ENCODE data around the gene PLCB4.
A peak's percentile ranks its signal among the peaks of the same experiment; 100 is the strongest.

The PLCB4 gene

DNA sequence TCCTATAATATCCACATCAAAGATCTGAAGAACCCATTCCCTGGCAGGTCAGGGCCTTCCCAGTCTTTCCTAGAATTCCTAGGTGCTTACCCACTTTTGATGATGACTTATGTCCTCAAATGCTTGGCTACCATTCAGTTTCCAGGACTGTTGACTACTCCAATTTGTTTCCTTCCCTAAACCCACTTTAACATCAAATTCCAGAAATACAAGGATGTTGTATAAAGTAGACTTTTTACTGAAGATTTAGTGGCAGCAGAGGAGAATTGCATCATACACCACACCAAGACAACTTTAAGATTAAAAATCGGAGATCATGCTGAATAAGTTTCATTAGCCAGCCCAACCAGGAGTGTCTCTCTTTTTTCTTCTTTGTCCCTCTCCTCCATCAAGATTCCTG is 242.2 kb downstream of the PLCB4 start:
- H3K27me3 ChIP-seq (ENCODE audit: control insufficient read depth, insufficient read depth, low read length): no peaks in the 10 kb centered on the region
- peaks cover 5% of the 10 kb centered on the region; the same call in 1 of the 2 replicates for H3K9me3 ChIP-seq (ENCODE audit: control insufficient read depth, insufficient read depth, low read depth, low read length)
- H3K36me3 ChIP-seq (ENCODE audit: control insufficient read depth, insufficient read depth, low read length): no peaks in the 10 kb centered on the region
- no peak overlapping the region for H3K4me3 ChIP-seq (ENCODE audit: low read depth, low read length)
- H3K4me1 ChIP-seq (ENCODE audit: control insufficient read depth, insufficient read depth, low read length): peaks cover 13% of the 10 kb centered on the region
- no peak overlapping the region for H3K9ac ChIP-seq (ENCODE audit: low read length)
- H3K27ac ChIP-seq (ENCODE audit: low read depth, low read length): 0 out of 2 replicates have a peak overlapping the region, but pooled peaks have one; percentile 38

DNA sequence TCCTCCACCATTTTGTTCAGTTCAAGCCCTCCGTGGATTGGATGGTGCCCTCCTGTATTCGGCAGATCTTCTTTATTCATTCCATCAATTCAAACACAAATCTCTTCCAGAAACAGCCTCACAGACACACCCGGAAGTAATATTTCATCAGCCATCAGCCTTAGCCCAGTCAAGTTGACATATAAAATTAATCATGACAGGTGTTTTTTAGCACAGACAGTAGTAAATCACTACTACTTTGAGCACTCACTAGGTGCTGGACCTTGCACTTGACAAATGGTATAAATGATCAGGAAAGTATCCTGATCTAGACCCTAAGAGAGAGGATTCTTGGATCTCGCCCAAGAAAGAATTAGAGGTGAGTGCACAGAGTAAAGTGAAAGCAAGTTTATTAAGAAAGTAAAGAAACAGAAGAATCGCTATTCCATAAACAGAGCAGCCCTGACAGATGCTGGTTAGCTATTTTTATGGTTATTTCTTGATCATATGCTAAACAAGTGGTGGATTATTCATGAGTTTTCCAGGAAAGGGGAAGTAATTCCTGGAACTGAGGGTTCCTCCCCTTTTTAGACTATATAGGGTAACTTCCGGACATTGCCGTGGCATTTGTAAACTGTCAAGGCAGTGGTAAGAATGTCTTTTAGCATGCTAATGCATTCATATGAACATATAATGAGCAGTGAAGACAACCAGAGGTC is 250.9 kb downstream of the PLCB4 start:
- Histone ChIP-seq H3K27ac (ENCODE audit: low read depth, low read length) (no peak overlapping the region), H3K27me3 (ENCODE audit: control insufficient read depth, insufficient read depth, low read length) (no peaks in the 10 kb centered on the region), H3K36me3 (ENCODE audit: control insufficient read depth, insufficient read depth, low read length) (no peaks in the 10 kb centered on the region), H3K9ac (ENCODE audit: low read length) (no peak overlapping the region), H3K9me3 (ENCODE audit: control insufficient read depth, insufficient read depth, low read depth, low read length) (no peaks in the 10 kb centered on the region), H3K4me1 (ENCODE audit: control insufficient read depth, insufficient read depth, low read length) (no peaks in the 10 kb centered on the region), H3K4me3 (ENCODE audit: low read depth, low read length) (no peak overlapping the region)

DNA sequence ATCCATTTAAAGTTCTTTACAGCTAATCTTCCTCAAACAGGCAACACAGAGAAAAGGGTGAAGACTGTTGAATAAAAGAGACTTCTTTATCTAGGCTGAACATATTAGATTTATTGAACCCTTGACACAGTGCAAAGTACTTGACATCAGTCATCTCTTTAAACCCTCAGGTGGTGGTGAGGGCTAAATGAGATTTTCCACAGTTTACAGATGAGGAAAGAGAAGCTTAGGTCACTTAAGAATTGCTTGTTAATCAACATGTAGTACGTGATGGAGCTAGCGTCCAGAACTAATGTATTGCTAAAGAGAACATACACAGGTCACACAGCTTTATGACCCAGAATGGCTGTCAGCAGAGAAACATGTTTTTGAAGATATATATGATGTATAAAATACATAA is 252.1 kb downstream of the PLCB4 start:
- no peak overlapping the region for H3K9ac ChIP-seq (ENCODE audit: low read length)
- no peaks in the 10 kb centered on the region for H3K36me3 ChIP-seq (ENCODE audit: control insufficient read depth, insufficient read depth, low read length)
- no peaks in the 10 kb centered on the region for H3K27me3 ChIP-seq (ENCODE audit: control insufficient read depth, insufficient read depth, low read length)
- no peaks in the 10 kb centered on the region for H3K4me1 ChIP-seq (ENCODE audit: control insufficient read depth, insufficient read depth, low read length)
- no peak overlapping the region for H3K27ac ChIP-seq (ENCODE audit: low read depth, low read length)
- H3K9me3 ChIP-seq (ENCODE audit: control insufficient read depth, insufficient read depth, low read depth, low read length): no peaks in the 10 kb centered on the region
- H3K4me3 ChIP-seq (ENCODE audit: low read depth, low read length): no peak overlapping the region

DNA sequence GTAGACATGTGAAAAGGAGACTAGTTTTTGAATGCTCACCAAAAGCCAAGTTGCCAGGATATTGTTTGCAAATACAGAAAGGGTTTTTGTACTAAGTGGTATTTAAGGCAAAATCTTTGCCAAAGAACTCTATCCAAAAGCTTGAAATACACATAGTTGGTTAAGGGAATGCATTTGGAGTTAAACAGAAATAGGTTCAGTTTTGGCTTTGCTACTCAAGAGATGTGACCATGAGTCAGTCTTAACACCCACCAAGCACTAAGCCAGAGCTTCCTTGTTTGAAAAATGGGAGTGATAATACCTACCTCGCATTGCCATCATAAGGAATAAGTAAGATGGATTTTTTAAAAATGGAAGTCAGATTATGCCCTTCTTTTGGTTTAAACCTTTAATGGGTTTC is 253.8 kb downstream of the PLCB4 start:
- no peak overlapping the region for H3K27ac ChIP-seq (ENCODE audit: low read depth, low read length)
- no peaks in the 10 kb centered on the region for H3K27me3 ChIP-seq (ENCODE audit: control insufficient read depth, insufficient read depth, low read length)
- H3K4me1 ChIP-seq (ENCODE audit: control insufficient read depth, insufficient read depth, low read length): no peaks in the 10 kb centered on the region
- no peaks in the 10 kb centered on the region for H3K36me3 ChIP-seq (ENCODE audit: control insufficient read depth, insufficient read depth, low read length)
- no peak overlapping the region for H3K9ac ChIP-seq (ENCODE audit: low read length)
- H3K4me3 ChIP-seq (ENCODE audit: low read depth, low read length): no peak overlapping the region
- no peaks in the 10 kb centered on the region for H3K9me3 ChIP-seq (ENCODE audit: control insufficient read depth, insufficient read depth, low read depth, low read length)

DNA sequence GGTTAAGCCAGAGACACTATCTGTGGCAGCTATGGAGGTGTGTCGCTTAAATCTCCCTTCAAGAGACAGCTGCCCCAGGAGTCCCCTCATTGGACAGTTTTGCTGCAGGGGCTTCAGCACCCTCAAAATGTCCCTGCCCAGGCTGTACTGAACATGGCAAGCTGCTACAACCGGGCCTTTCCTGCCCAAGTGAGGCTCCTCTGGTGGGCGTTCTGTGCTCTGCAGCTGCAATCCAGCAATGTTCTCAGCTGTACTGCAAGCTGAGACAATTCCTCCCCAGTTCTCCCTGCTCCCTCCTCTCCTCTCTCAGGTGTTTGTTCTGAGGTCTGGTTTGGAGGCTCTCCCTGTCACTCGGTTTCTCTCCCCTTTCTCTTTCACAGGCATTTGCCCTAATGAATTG is 254.7 kb downstream of the PLCB4 start:
- H3K36me3 ChIP-seq (ENCODE audit: control insufficient read depth, insufficient read depth, low read length): no peaks in the 10 kb centered on the region
- H3K27me3 ChIP-seq (ENCODE audit: control insufficient read depth, insufficient read depth, low read length): no peaks in the 10 kb centered on the region
- H3K9ac ChIP-seq (ENCODE audit: low read length): no peak overlapping the region
- no peak overlapping the region for H3K27ac ChIP-seq (ENCODE audit: low read depth, low read length)
- H3K9me3 ChIP-seq (ENCODE audit: control insufficient read depth, insufficient read depth, low read depth, low read length): no peaks in the 10 kb centered on the region
- no peaks in the 10 kb centered on the region; the same call in 1 of the 2 replicates for H3K4me1 ChIP-seq (ENCODE audit: control insufficient read depth, insufficient read depth, low read length)
- no peak overlapping the region for H3K4me3 ChIP-seq (ENCODE audit: low read depth, low read length)

DNA sequence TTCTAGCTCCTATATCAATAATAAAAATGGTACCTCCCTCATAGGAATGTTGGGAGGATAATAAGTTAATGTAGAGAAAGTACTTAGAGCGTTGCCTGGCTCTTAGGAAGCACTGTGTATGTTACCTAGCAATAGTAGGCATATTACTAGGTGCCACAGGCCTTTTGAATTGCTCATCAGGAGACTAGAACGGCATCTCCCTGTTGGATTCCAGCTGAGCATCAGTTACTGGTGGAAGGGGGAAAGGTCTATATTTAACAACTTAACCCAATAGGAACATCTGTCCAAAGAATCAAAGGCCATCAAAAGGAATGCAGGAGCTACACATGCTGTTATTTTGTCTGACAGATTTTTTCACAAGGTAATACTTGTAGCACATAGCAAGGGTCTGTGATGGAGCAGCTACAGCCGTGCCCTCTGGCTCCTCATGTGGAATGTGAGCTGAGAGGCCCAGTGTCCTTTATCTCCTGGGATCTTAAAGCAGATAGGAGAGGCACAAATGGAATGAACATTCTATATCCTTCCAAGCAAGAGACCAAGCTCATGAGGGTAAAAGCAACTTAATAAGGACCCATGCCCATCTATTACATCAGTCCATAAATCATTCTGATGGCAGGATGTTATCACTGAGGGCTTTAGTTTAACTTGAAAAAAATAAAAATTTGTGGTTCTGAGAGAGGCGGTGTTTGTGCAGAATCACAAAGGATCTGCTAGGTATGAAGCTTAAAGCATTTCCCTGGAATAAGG is 260.6 kb downstream of the PLCB4 start:
- H3K9ac ChIP-seq (ENCODE audit: low read length): no peak overlapping the region
- no peaks in the 10 kb centered on the region for H3K27me3 ChIP-seq (ENCODE audit: control insufficient read depth, insufficient read depth, low read length)
- no peaks in the 10 kb centered on the region for H3K9me3 ChIP-seq (ENCODE audit: control insufficient read depth, insufficient read depth, low read depth, low read length)
- H3K4me3 ChIP-seq (ENCODE audit: low read depth, low read length): no peak overlapping the region
- peaks cover 31% of the 10 kb centered on the region for H3K4me1 ChIP-seq (ENCODE audit: control insufficient read depth, insufficient read depth, low read length)
- H3K36me3 ChIP-seq (ENCODE audit: control insufficient read depth, insufficient read depth, low read length): no peaks in the 10 kb centered on the region
- no peak overlapping the region for H3K27ac ChIP-seq (ENCODE audit: low read depth, low read length)

DNA sequence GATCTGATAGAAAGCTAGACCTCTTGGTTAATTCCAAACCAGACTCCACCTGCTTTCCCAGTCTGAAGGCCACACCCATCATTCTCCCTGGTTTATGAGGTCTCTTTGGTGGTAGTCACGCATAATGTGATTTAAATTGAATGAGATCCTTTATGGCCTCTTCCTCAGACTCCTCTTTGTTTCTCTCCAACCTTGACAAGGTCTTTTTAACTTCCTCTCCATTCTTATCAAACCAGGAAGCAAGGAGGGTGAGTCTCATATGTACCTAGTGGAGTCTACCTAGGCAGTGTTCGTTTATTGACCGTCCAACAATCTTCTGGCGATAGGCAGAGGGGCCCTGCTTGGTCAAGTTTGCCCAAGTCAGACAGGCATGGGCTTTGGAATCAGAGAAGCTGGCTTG is 261.3 kb downstream of the PLCB4 start:
- Histone ChIP-seq H3K9me3 (ENCODE audit: control insufficient read depth, insufficient read depth, low read depth, low read length) (no peaks in the 10 kb centered on the region), H3K27ac (ENCODE audit: low read depth, low read length) (no peak overlapping the region), H3K4me3 (ENCODE audit: low read depth, low read length) (no peak overlapping the region)

DNA sequence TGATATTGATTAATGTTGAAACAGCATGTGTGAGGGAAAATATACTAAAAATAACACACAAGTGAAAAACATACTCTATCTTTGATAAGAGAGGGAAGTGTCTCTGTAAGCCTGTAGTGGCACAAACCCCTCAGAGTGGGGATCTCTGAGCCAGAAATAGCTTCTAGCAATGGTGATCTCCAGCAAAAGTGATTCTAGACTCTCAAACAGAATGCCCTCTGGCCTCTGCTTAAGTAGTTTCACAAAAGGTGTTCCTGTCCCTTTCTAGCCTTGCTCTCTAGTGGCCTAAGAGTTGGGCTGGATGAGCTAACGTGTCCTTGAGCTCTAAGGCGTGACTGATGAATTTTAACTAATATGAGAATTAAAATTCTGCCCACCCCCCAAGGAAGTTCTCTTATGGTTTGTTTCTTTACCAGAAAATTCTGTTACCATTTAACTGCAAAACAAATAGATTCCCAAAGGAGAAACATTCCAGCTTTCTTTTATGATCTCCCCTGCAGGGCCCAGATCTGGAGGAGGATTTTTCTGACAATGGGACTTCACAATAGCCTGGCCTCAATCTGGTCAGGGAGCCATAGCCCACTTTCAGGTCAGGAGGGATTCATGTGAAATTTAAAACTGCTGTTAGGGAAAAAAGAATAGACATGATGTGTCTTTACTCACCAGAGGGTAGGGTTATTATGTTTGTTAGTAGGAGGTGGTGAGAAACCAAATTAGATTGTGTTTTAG is 263.0 kb downstream of the PLCB4 start:
- no peaks in the 10 kb centered on the region for H3K27me3 ChIP-seq (ENCODE audit: control insufficient read depth, insufficient read depth, low read length)
- H3K36me3 ChIP-seq (ENCODE audit: control insufficient read depth, insufficient read depth, low read length): no peaks in the 10 kb centered on the region
- H3K4me3 ChIP-seq (ENCODE audit: low read depth, low read length): no peak overlapping the region
- H3K27ac ChIP-seq (ENCODE audit: low read depth, low read length): no peak overlapping the region
- H3K4me1 ChIP-seq (ENCODE audit: control insufficient read depth, insufficient read depth, low read length): peaks cover 31% of the 10 kb centered on the region
- H3K9me3 ChIP-seq (ENCODE audit: control insufficient read depth, insufficient read depth, low read depth, low read length): no peaks in the 10 kb centered on the region
- H3K9ac ChIP-seq (ENCODE audit: low read length): no peak overlapping the region

More for the DNA sequence above, 261.3 kb downstream of the PLCB4 start:
- H3K27me3 ChIP-seq (ENCODE audit: control insufficient read depth, insufficient read depth, low read length): no peaks in the 10 kb centered on the region
- H3K9ac ChIP-seq (ENCODE audit: low read length): no peak overlapping the region
- no peaks in the 10 kb centered on the region for H3K36me3 ChIP-seq (ENCODE audit: control insufficient read depth, insufficient read depth, low read length)
- peaks cover 31% of the 10 kb centered on the region for H3K4me1 ChIP-seq (ENCODE audit: control insufficient read depth, insufficient read depth, low read length)

DNA sequence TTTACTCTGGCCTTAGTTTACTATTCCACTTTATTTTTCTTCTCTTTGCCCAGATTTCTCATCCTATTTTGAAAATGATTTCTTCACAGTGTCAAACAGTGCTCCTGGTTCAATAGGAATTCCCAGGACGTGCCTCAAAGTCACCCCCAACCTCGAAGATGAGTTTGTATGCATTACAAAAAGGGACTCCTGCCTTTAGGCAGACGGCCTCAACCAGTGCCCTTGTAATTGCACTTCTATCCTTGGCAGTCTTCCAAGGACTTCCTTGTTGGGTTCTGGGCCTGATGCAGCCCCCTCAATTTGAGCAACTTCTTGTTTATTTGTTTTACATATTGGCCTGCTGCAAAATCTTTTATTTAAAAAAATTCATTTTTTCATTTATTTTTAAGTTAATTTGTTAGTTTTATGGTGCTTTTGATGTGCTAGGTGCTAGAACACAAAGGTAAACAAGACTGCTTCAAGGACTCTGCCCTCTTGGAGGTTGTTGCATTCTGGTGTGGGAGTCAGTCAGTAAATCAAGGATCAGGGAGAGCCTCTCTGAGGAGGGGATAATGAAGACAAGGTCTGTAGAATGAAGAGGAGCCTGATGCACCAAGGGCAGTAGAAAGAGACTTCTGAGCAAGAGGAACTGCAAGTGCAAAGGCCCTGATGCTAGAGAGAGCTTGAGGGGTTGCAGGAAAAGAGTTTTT is 264.0 kb downstream of the PLCB4 start:
- Histone ChIP-seq H3K36me3 (ENCODE audit: control insufficient read depth, insufficient read depth, low read length) (no peaks in the 10 kb centered on the region), H3K9ac (ENCODE audit: low read length) (no peak overlapping the region), H3K4me3 (ENCODE audit: low read depth, low read length) (no peak overlapping the region), H3K27ac (ENCODE audit: low read depth, low read length) (no peak overlapping the region), H3K27me3 (ENCODE audit: control insufficient read depth, insufficient read depth, low read length) (no peaks in the 10 kb centered on the region), H3K4me1 (ENCODE audit: control insufficient read depth, insufficient read depth, low read length) (peaks cover 31% of the 10 kb centered on the region), H3K9me3 (ENCODE audit: control insufficient read depth, insufficient read depth, low read depth, low read length) (no peaks in the 10 kb centered on the region)

DNA sequence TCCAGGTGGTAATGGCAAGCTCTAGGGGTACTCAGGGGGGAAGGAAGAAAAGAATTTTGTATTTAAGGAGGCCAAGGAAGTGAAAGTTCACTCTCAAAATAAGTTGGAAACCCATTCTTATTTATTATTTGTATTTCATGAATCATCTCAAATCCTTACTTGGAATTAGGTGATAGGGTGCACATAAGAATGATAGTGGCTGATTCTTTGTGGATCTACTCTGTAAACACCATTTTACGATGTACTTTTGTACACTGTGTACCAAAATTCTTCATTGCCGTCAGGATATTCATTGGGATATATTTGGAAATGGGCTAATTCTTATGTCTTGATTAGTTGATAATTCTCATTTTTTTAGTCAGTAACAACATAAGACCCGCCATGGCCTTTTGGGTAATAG is 266.0 kb downstream of the PLCB4 start:
- no peaks in the 10 kb centered on the region for H3K9me3 ChIP-seq (ENCODE audit: control insufficient read depth, insufficient read depth, low read depth, low read length)
- H3K27me3 ChIP-seq (ENCODE audit: control insufficient read depth, insufficient read depth, low read length): no peaks in the 10 kb centered on the region
- no peak overlapping the region for H3K9ac ChIP-seq (ENCODE audit: low read length)
- H3K36me3 ChIP-seq (ENCODE audit: control insufficient read depth, insufficient read depth, low read length): no peaks in the 10 kb centered on the region
- H3K4me3 ChIP-seq (ENCODE audit: low read depth, low read length): no peak overlapping the region
- no peak overlapping the region for H3K27ac ChIP-seq (ENCODE audit: low read depth, low read length)
- peaks cover 24% of the 10 kb centered on the region for H3K4me1 ChIP-seq (ENCODE audit: control insufficient read depth, insufficient read depth, low read length)

All from HUES6 (cell line).